ENCODE results near the gene UFD1.

DNA sequence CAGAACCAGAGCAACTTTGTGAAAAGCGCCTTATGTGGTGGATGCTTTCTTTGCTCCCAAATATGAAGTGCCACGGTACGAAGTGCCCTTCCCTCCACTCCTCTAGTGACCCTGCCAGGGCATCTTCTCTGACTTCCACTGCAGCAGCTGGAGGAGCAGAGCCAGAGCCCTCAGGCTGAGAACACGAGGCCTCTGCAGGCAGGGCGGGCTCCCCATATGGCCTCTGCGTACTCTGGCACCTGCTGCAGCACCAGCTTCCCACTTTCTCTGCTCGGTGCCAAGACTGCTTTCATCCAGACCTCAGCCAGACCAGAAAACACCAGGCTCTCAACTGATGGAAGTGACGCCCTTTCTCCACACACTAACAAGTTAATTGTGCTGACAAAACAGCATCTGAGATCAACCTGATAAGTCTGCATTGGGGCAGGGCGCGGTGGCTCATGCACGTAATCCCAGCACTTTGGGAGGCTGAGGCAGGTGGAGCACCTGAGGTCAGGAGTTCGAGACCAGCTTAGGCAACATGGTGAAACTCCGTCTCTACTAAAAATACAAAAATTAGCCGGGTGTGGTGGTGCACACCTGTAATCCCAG lies 12.8 kb downstream of the UFD1 start:
- TF ChIP-seq, protein P1, sequence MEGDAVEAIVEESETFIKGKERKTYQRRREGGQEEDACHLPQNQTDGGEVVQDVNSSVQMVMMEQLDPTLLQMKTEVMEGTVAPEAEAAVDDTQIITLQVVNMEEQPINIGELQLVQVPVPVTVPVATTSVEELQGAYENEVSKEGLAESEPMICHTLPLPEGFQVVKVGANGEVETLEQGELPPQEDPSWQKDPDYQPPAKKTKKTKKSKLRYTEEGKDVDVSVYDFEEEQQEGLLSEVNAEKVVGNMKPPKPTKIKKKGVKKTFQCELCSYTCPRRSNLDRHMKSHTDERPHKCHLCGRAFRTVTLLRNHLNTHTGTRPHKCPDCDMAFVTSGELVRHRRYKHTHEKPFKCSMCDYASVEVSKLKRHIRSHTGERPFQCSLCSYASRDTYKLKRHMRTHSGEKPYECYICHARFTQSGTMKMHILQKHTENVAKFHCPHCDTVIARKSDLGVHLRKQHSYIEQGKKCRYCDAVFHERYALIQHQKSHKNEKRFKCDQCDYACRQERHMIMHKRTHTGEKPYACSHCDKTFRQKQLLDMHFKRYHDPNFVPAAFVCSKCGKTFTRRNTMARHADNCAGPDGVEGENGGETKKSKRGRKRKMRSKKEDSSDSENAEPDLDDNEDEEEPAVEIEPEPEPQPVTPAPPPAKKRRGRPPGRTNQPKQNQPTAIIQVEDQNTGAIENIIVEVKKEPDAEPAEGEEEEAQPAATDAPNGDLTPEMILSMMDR (IDR thresholded peaks at IDR 0.05), result no peak
- TF ChIP-seq POLR2A (IDR thresholded peaks at IDR 0.05), result no peak
